NCI-H2227 (cell line): ENCODE results near the gene RPTOR.

ENCODE experiments used
- DNase-seq: peaks from one replicate; lab custom pipeline; 2025; ENCODE audit not compliant: unreplicated experiment; lab: John Stamatoyannopoulos, UW

Gene RPTOR

DNA sequence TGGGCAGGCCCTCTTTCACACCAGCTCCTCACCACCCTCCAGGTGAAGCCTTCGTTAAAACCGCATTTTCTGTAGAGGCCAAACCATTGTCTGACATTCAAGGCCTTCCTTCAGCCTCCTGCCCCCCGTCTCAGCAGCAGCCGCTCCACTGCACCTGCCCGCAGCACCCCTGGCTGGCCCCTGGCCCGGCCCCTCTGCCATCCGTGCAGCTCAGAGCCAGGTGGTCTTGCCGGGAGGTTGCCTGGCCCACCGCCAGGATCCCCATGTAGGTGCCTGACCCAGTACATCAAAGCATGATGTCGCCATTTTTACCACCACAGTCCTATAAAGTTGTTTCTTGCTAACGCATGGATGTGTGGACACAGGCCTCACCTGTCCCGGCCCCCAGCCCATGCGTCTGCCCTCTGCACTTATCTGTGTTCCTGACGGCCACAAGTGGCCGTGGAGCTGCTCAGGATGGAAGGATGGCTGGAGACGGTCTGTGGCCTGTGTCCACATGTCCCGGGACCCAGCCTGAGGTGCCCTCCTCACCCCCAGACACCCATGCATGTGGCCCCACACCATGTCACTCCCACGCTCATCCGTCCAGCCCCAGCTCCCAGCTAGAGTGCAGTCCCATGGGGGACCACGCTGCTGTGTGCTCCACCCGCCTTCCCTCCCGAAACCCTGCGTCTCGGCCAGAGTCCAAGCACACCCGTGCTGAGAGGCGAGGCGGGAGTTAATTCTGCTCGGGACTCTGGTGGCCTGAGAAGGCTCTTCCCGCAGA is 357.7 kb downstream of the RPTOR start:
- no peak for DNase-seq

DNA sequence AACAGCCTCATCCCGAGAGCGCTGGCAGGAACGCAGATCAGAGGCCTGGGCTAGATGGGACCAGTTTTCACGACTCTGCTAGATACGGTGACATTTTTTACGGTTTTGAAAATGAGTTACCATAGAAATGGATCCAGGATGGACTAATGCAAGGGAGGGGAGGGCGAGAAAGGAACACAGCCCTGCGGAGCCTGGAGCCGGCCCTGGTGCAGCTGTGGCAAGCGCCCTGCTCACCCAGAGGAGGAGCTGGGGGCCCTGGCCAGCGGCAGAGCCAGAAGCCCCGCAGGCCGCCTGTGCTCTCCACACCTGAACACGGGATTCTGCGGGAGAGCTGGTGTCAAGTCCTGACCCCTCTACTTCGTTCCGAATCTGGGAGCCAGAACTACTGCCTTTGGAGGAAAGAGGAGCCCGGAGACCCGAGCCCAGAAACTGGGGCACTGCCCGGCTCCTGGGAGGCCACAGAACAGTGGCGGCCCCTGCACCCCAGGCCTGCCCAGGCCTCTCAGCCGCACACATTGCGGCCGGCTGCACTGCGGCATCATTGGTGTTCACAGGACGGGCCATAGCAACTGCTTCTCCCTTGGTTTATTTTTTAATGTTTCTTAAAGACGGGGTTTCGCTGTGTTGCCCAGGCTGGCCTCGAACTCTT is 358.4 kb downstream of the RPTOR start:
- DNase-seq, result no peak

DNA sequence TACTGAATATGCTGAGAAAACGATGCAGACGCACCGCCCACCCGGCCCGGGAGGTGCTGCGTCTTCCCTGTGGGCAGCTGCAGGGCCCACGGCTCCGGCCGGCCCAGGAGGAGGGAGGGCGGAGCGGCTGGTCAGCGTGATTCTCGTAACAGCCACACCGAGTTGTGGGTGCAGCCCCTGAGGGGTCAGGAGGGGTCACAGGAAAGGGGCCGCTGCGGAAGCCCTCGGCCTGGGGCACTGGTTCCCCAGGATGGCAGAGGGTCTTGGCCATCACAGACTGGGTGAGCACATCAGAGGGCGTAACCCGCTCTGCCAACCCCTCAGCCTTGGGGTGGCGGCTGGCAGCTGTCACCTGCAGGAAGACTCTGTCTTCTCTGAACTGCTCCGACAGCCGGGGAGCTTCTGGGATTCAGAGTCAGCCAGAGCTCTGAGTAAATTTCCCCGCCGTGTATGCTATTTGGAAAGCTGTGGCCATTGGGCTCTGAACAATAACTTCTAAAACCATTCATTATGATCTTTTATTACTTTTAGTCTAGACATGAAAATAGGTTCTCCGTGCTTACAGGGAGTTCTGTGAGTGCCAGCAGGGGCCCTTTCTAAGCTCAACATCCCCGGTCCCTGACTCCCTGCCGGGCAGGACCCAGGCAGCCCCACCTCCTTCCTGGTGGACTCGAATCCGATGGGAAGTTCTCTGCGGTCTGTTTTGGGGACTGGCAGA is 359.6 kb downstream of the RPTOR start:
- no peak for DNase-seq

DNA sequence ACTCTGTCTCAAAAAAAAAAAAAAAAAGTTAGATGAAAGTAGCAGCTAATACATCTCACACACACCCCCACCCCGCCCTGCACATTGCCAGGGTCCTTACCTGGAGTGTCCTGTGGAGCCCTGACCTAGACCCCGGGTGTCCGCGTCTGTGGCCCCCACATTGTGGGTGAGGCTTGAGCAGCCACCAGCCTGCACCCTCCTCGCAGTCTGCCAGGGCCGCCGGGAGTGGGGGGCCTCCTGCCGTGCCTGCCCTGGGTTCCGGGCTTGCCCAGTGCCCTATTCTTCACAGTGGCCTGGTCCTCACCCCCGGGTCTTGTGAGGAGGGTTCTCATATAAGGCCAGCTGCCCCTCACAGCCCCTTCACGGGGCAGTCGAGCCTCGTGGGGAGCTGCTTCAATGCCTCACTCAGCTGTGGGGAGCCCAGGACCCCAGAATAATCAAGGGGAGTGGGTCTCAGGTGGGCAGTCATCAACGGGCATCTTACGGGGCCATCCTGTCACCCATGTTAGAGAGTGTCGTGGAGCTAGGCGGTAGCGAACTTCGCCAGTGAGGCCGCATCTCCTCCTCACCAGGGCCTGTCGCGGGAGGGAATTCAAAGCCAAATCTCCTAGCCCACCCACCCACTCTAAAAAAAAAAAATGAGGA is 361.1 kb downstream of the RPTOR start:
- no peak for DNase-seq

DNA sequence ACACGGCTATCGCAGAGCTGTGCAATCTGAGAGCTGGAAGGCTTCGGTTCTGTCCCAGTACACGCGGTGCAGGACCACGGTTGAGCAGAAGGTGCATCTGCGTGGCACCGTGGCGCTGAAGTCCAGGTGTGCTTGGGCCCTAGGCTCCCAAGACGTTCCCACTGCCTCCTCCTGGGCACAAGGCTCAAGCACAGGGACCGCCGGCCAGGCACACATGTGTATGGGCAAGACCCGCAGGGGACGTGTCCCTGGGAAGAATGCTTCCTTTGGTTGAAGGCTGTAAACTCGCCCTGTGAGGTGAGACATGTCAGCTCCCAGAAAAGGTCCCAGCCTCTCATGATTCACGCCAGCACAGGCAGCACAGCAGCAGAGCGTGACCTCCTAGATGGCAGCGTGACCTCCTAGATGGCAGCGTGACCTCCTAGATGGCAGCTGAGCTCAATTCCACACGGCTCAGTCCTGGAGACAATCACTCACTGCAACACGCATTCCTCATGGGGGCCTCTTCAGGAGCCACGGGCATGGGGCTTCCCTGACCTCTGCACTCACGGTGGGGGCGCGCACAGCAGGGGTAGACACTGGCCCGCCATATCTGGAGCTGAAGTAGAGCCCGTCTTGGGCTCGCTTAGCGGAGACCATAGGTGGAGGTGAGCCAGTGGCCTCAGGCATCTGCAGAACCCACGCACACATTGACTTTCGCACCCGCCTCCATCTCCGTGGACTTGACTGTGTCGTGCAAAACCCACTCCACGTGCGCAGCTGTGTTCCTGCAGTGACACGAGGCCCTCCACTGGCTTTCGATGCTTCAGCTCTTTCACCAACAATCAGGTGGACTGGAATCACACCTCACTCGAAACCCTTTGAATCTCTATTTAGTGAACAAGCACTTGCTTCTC is 362.0 kb downstream of the RPTOR start:
- DNase-seq, result no peak

DNA sequence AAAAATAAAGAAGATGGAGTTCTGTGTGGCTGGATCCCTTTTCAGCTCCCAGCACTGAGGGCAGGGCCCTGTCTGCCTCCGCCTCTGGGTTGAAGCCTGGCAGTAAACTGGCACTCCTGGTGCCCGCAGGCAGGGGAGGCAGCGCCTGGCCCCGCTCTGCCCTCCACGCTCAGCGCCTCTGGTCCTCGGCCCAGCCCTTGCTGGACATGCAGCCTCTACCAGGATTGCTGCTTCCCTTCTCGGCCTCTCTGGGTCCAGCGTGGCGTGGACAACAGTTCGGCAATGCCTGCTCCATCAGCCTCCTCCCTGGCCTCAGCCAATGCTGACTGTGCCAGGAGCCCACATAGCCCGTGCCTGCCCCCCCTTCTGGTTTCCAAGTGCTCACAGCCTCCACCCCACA is 362.6 kb downstream of the RPTOR start:
- DNase-seq, result no peak

DNA sequence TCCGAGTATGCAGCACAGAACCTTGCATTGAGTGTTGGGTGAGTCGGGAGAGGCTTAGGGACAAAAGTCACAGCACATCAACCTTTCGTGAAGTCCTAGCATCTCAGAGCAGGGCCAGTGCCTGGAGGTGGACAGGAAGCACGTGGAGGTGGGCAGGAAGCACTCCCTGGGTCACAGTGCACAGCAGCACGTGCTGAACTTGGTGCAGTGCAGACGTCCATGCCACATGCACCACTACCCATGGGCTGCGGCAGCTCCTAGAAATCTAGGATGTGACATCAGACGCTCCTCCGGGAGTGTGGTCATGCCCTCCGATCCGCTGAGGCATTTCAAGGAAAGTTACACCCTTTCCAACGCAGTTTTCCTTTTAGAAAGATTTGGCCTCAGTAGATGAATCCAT is 363.6 kb downstream of the RPTOR start:
- DNase-seq, result no peak

DNA sequence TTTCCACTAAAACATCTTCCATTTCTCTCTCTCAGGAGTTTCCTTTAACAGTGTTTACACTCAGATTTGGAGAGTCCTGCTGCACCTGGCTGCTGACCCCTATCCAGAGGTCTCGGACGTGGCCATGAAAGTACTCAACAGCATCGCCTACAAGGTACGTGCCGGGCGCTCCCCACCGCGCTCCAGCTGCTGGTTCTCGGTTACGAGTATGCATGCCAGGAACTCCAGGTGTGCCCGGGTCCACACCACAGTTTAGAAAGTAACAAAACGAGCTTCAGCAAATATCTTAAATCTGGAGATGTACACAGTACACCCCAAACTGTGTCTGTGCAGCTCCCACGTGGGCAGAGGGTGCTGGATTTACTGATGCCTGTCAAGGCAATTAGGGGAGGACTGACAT is 364.1 kb downstream of the RPTOR start:
- no peak for DNase-seq

DNA sequence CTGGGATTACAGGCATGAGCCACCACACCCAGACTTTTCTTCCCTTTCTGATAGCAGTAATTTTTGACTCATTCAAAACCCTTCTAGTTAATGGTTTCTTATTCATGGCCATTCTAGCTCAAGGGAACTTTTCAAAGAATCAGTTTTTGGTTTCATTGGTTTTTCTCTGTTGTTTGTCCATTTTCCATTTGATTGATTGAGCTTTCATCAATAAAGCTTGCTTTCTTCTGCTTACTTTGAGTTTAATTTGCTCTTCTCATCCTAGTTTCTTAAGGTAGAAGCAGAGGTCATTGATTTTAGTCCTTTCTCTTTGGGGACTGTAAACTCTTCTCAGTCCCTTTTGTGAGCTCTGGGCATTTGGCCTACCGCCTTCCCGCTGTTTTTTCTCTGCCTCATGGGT is 365.0 kb downstream of the RPTOR start:
- DNase-seq, result no peak

DNA sequence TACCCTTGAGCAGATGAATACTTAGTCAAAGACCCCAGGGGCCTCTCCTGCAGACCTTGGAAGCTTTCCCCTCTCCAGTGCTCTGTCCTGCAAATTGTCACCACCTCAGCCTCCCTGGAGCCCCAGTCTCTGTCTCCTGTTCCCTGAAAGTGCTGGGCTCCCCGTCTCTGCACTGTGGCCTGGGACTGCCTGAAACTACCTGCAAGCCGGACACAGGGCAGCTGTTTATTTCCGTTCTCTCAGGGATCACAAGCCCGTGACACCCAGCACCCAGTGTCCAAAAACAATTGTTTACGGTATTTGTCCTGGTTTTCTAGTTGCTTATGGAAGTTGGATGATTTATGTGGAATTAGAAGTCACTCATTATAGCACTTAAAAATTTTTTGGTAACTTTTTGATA is 365.4 kb downstream of the RPTOR start:
- no peak for DNase-seq

DNA sequence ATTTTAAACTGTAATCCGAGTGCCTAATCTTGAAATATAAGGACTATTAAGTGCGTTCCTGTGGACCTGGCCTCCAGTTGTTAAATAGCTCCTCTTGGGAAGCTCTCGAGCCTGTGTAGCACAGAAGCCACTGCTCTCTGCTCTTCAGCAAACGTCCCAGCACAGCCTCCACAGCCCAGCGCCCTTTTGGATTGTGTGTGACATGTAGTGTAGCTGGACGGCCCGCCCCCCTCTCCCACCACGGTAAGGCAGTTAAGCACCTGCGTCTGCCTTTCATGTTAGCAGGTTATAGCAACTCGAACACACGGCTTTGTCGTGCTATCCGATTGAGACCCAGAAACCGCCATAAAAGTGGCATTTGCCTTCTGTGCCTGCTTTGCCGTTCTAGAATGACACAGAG is 367.8 kb downstream of the RPTOR start:
- no peak for DNase-seq

DNA sequence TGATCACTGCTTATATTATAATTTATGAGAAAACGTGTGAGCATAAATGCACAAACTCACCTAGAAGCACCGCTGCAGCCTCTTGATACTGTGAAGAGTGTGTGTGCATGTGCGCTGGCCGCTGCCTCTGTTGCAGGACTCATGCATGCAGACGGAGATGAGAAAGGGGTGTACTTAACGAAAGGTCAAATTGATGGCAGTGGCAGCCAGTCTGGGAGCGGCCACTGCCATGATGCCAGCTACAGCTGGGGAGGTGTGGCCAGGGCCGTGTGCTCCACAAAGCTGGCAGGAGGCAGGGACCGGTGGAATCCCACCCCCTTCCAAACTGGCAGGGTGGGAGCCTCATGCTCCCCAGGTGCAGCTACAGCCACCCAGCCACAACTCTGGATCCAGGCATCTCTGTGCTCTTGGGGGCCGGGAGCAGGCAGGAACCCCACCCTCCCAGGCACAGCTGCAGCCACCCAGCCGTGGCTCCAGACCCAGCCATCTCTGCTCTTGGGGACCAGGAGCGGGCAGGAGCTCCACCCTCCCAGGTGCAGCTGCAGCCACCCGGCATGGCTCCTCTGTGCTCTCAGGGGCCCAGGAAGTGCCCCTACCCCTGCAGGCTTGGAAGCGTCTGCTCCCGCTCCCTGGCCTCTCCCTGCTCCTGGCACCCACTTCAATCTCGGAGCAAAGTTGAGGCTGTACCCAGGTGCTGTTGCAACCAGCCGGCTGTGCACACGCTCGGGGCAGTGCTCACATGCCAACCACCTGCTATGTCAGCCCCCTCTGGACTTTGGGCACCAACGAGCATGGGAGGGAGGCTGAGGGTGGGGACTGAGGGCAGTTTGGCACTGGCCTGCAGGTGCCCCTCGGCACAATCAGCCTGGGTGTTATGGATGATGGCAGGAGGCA is 369.5 kb downstream of the RPTOR start:
- DNase-seq, result no peak

DNA sequence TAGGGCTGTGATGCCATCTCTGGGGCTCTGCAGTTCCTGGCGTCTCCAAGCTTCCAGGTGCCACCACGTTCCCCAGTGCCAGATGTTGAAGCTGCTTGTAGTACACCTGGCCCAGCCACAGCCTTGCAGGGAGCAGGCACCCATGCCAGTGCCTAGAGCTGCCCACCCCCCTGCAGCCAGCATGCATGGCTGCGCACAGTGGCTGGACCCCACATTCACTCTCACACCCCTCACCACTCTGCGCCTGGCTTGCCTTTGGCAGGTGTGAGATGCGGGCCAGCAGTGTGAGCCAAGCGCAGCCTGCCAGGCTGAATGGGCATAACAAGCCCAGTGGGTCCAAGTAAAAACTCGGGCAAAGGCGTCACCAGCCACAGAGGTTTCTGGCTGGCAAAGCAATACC is 371.6 kb downstream of the RPTOR start:
- no peak for DNase-seq

DNA sequence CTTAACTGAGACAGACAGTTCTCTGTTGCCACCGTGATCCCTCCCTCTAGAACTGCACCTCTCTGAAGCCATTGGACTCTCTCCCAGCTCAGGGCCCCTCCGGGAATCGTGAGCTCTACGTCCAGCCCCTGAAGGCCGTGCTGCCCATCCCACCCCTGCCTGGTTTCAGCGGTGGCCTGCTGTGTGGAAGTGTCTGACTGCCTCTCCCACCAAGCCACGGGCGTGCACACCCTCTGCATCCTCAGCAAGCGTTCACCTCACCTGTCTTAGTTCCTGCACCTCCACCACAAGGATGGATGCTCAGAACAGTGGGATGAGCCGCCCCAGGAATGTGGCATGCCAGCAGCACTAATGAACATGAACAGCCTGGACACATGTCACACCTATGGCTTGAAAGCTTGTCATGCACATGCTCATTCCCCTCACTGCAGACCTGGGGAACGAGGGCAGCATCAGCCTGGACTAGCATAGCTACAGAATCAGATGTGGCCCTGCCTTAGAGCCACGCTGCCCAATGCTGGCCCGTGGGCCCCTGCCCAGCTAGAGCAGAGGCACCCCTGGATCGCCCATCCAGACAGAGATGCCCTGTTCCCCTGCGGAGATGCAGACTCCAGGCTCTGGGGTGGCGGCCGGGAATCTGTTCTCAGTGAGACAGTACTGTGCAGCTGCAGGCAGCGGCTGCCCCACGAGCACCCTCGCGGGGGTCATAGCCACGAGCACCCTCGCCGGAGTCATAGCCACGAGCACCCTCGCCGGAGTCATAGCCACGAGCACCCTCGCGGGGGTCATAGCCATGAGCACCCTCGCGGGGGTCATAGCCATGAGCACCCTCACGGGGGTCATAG is 373.3 kb downstream of the RPTOR start:
- no peak for DNase-seq

DNA sequence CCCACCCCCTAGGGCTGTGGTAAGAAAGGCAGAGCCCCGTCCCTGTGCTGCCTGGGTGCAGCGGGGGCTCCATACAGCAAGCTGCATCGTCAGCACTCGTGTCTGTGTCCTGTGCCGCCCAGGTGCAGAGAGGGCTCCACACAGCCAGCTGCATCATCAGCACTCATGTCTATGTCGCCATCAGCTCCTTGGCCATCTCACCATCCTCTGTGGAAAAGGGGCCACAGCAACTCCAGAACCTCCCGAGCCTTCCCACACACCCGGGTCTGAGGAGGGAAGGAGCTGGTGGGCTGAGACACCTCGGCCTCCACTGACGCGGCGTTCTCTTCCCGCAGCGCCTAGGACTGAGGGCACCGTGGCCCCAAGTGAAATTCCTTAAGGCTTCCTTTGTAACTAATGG is 374.1 kb downstream of the RPTOR start:
- no peak for DNase-seq

DNA sequence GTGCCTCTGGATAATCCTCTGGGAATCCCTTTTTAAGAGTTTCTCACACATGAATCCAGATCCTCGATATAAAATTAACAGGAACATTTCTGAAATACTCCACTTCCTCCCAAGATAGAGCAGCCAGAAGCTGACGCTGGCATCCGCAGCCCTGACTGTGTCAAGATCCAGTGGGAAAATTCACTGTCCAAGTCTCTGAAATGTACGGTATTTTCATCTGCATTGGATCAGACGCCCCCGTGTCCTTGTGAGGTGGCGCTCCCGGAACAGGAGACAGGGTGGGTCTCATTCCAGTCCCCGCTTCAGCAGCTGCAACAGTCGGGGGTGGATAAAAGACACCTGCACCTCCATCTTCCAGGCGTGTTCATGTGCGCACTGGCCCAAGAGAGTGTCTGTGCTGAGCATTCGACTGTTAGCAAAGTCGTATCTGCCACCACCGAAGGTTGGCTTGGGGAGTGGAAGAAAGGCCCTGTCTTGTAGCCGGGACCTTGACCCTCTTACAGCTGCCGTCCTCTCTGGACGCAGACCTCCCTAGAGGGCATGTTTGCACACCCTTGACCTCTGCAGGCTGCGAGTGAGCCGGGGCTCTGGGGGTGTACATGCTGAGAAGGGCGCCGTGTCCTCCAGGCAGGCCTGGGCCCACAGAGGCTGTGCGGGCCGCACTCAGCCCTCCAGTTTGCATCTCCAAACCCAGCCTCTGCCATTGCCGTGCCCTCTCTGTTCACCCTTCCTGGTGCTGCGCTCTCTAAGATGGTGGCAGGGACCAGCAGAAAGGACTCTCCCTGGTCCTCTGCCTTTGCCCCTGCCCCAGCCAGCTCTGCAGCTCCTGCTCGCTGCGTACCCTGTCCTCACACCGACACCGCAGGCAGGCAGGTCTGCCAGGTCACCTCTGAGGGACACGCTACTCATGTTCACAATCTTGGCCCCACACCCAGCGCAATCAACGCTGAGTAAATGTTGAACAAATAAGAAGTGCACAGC is 375.0 kb downstream of the RPTOR start:
- DNase-seq, result no peak

DNA sequence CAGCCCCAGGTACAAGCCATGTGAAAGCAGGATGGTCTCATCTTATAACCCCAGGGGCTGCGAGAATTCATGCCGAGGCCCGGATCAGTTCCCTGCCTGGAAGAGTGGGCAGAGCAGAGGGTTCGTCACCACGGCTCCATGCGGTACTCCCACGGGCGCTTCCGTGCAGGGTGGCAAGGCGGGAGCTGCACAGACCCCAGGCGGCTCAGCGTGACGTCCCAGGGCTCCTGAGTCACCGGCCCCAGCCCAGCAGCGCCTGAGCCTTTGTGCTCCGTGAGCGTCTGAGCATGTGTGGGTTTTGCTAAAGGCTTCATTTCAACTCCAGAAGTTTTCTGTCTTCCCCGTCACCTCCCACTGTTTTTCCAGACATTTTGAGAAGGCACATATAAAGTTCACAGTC is 375.8 kb downstream of the RPTOR start:
- DNase-seq, result no peak

DNA sequence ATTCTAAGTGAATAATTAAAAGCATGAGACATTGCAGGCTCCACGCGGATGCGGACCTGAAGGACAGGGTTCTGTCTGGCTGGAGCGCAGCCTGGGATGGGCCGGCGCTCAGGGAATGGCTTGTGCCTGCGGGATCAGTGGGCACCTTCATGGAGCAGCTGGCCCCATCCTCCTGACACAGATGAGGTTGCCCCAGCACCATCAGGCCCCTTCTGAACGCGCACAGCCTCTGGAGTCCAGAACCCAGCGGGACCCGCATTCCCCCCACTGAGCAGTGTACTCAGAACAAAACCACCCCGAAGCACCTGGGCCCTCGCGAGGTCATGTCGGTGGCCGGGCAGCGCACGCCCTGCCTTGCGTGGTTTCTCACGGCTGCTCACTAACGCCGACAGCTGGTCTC is 376.5 kb downstream of the RPTOR start:
- DNase-seq, result no peak
